Endothelial cell of umbilical vein (primary cell): Measurements from ENCODE around the gene ECI1. TPM values are rescaled to one million over a fixed set of nuclear protein-coding genes. Genes with fewer than 3 reads are reported as not detected.

Experiments used
- BruUV-seq: library from RNA; stranded (reverse); fragments of 400-500 nt; replicated peaks from 2 replicates; lab custom pipeline; 2021; lab: Mats Ljungman, UMichigan
- CTCF ChIA-PET: fragments of 300-600, 350-600 bp; sonication (Branson Sonifier 250); formaldehyde crosslinking; loops from one replicate; lab custom pipeline; 2021; ENCODE audit warnings: antibody characterized with exemption, inconsistent platforms; lab: Charles Lee
- POLR2A ChIA-PET: fragments of 300-600, 350-600 bp; sonication (Branson Sonifier 250); formaldehyde crosslinking; loops from one replicate; lab custom pipeline; 2021; ENCODE audit warnings: antibody characterized with exemption, inconsistent platforms; lab: Charles Lee
- DNase-seq: peaks from one replicate; pipeline ENCODE4 v3.0.0-alpha.2; 2011; ENCODE audit warnings: low read depth, low spot score
- FAIRE-seq: peaks from 2 replicates; lab custom pipeline; 2011; peaks lifted over from hg19 to GRCh38; lab: Jason Lieb, UNC
- H2AFZ ChIP-seq: 2 replicates; pipeline ENCODE4 v1.6.0; 2012; ENCODE audit warnings: low read depth, low read length, control low read depth, inconsistent platforms
- H3K27ac ChIP-seq: 2 replicates; pipeline ENCODE4 v1.5.1; 2011; ENCODE audit warnings: low read depth, mild to moderate bottlenecking, control low read depth, low read length, moderate library complexity; ENCODE audit not compliant: insufficient read depth
- H3K27me3 ChIP-seq, 2 experiments: 2 replicates each; pipeline versions ENCODE4 v1.6.0 to v1.6.1; 2011; ENCODE audit warnings: low read length in 2 of 2, mixed read lengths in 1 of 2; ENCODE audit not compliant: control insufficient read depth in 2 of 2, insufficient read depth in 2 of 2
- H3K36me3 ChIP-seq, 2 experiments: 2 replicates in 1 of 2; 3 replicates in 1 of 2; pipeline ENCODE4 v1.5.1; 2011; ENCODE audit warnings: low read length in 2 of 2, mild to moderate bottlenecking in 1 of 2, moderate library complexity in 1 of 2; ENCODE audit not compliant: control insufficient read depth in 2 of 2, insufficient read depth in 2 of 2; ENCODE audit errors: extremely low read depth in 1 of 2
- H3K4me1 ChIP-seq: 3 replicates; pipeline ENCODE4 v1.5.1; 2011; ENCODE audit warnings: mild to moderate bottlenecking, low read length; ENCODE audit not compliant: control insufficient read depth, insufficient read depth; ENCODE audit errors: extremely low read depth
- H3K4me2 ChIP-seq: 2 replicates; pipeline ENCODE4 v1.6.1; 2011; ENCODE audit warnings: low read length, control low read depth, mixed read lengths; ENCODE audit not compliant: insufficient read depth
- H3K4me3 ChIP-seq, 3 experiments: fragments of 200-600 bp in 1 of 3; sonication (generic), shearing (Covaris generic) in 1 of 3; replicated peaks in 1 of 3; 2 replicates each; pipeline ENCODE4 v1.5.1; 2011 to 2016; ENCODE audit warnings: control low read depth in 3 of 3, low read length in 3 of 3, mild to moderate bottlenecking in 2 of 3, inconsistent platforms in 1 of 3, low read depth in 1 of 3, moderate library complexity in 1 of 3; ENCODE audit not compliant: insufficient read depth in 1 of 3
- H3K79me2 ChIP-seq: 2 replicates; pipeline ENCODE4 v1.6.0; 2012; ENCODE audit warnings: low read length, inconsistent platforms; ENCODE audit not compliant: control insufficient read depth, insufficient read depth
- H3K9ac ChIP-seq: replicated peaks from 2 replicates; pipeline ENCODE3; 2011; ENCODE audit warnings: low read length, control low read depth; ENCODE audit not compliant: insufficient read depth; ENCODE audit errors: extremely low read depth
- H3K9me1 ChIP-seq: replicated peaks from 3 replicates; pipeline ENCODE4 v1.6.0; 2011; ENCODE audit warnings: mild to moderate bottlenecking, low read length; ENCODE audit not compliant: control insufficient read depth, insufficient read depth; ENCODE audit errors: extremely low read depth
- H3K9me3 ChIP-seq: replicated peaks from 2 replicates; pipeline ENCODE4 v1.5.1; 2012; ENCODE audit warnings: low read length, inconsistent platforms; ENCODE audit not compliant: control insufficient read depth, insufficient read depth
- H4K20me1 ChIP-seq: replicated peaks from 2 replicates; pipeline ENCODE3; 2011; ENCODE audit warnings: mild to moderate bottlenecking, low read length; ENCODE audit not compliant: control insufficient read depth, insufficient read depth; ENCODE audit errors: extremely low read depth
- EZH2 ChIP-seq: IDR thresholded peaks from 2 replicates; pipeline ENCODE4 v1.6.1; 2012; ENCODE audit warnings: borderline replicate concordance, low read depth, mild to moderate bottlenecking, moderate library complexity, low read length, inconsistent platforms; ENCODE audit not compliant: severe bottlenecking
- FOS ChIP-seq: IDR thresholded peaks from 2 replicates; pipeline ENCODE4 v1.6.1; 2011; ENCODE audit warnings: mild to moderate bottlenecking, low read length, moderate library complexity, borderline replicate concordance; ENCODE audit not compliant: insufficient read depth
- GATA2 ChIP-seq: IDR thresholded peaks from 2 replicates; pipeline ENCODE4 v1.7.0; 2011; ENCODE audit warnings: low read depth, mild to moderate bottlenecking, moderate library complexity, mixed read lengths, low read length; ENCODE audit not compliant: insufficient read length, insufficient read depth
- JUN ChIP-seq: IDR thresholded peaks from 2 replicates; pipeline ENCODE4 v1.6.1; 2011; ENCODE audit warnings: borderline replicate concordance, low read depth; ENCODE audit not compliant: insufficient read length, insufficient read depth
- MYC ChIP-seq: IDR thresholded peaks from one replicate; pipeline ENCODE4 v1.6.1; 2011; ENCODE audit warnings: mild to moderate bottlenecking, low read depth, low read length
- POLR2A ChIP-seq: IDR thresholded peaks from 2 replicates; pipeline ENCODE4 v1.6.1; 2012; ENCODE audit warnings: low read depth, mild to moderate bottlenecking, control low read depth, low read length
- POLR2AphosphoS5 ChIP-seq: IDR thresholded peaks from 2 replicates; pipeline ENCODE4 v1.6.1; 2012; ENCODE audit warnings: low read depth, mild to moderate bottlenecking, control low read depth, low read length, moderate library complexity; ENCODE audit not compliant: insufficient read depth
- dilution Hi-C: fragments of 300-500 bp; cut with MboI; formaldehyde crosslinking; loops from one replicate; pipeline ENCODE4 v1.15.0; 2019; ENCODE audit warnings: low sequenced_read_pairs; ENCODE audit not compliant: extremely low pct_ligation_motif_present
- intact Hi-C: fragments of 100-400 bp; cut with micrococcal nuclease; formaldehyde crosslinking; loops from one replicate; pipeline ENCODE4 v1.10.0; 2022
- polyA plus RNA-seq, 4 experiments: library from polyadenylated mRNA; depleted of rRNA in 3 of 4; stranded (reverse) in 3 of 4; unstranded in 1 of 4; fragments of >200 nt; gene quantifications; 2 replicates each; pipeline versions ENCODE4 v1.2.1 to v1.2.3, GENCODE V29; 2011 to 2012; ENCODE audit warnings: missing spikeins in 1 of 4
- total RNA-seq: library from RNA; stranded (reverse); gene quantifications from 2 replicates; pipeline ENCODE4 v1.2.3, GENCODE V29; 2021
- TF ChIP-seq, protein P1 (sequence below): IDR thresholded peaks from 2 replicates; pipeline ENCODE4 v1.6.1; 2011; ENCODE audit not compliant: insufficient read depth, insufficient read length
- TF ChIP-seq, protein P2 (sequence below), 2 donors: IDR thresholded peaks; 1 replicate in 1 of 2; 2 replicates in 1 of 2; pipeline ENCODE4 v1.5.1; 2011; ENCODE audit warnings: low read length in 2 of 2, mild to moderate bottlenecking in 2 of 2, moderate library complexity in 2 of 2, control low read depth in 1 of 2, inconsistent platforms in 1 of 2, low read depth in 1 of 2; ENCODE audit not compliant: insufficient read depth in 1 of 2; ENCODE audit errors: extremely low read depth in 1 of 2

ECI1 gene
- total and polyA plus RNA-seq, 2 donors (not counting 3 experiments of a cell fraction or from before 2014, with no cell fraction given) = 43.6 to 48.3 TPM

DNA sequence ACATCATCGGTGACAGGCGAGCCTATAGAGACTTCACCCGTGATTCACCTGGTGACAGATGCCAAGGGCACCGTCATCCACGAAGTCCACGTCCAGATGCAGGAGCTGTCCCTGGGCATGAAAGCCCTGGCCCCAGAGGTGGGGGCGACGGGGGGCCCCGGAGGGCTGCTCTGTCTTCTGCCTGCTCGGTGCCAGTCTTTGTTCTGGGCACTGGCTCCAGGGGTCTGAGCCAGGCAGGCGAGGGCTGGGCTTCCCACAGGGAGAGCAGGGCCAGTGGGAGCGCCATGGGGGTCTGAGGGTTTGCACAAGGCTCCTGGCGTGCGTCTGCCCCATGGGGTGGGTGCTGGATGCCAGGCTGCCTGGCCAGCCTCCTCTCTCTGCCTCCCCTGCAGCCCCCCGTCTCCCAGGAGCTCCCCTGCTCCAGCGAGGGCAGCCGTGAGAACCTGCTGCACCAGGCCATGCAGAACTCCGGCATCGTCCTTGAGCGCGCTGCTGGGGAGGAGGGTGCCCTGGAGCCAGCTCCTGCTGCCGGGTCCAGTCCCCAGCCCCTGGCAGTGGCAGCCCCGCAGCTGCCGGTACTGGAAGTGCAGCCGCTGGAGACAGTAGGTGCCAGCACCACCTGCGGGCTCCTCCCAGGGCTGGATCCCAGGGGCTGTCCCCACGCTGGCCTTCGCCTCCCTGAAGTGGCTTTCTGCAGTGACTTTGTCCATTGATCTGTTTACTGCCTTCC, 18.2 kb downstream of the ECI1 start:
- no peaks in the 10 kb centered on the region for H3K9me1 ChIP-seq
- TF ChIP-seq POLR2AphosphoS5 (no peak), MYC (no peak), EZH2 (no peak), JUN (no peak), POLR2A (no peak), FOS (no peak), GATA2 (no peak)
- TF ChIP-seq, protein P1, sequence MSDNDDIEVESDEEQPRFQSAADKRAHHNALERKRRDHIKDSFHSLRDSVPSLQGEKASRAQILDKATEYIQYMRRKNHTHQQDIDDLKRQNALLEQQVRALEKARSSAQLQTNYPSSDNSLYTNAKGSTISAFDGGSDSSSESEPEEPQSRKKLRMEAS = no peak
- TF ChIP-seq, protein P2, sequence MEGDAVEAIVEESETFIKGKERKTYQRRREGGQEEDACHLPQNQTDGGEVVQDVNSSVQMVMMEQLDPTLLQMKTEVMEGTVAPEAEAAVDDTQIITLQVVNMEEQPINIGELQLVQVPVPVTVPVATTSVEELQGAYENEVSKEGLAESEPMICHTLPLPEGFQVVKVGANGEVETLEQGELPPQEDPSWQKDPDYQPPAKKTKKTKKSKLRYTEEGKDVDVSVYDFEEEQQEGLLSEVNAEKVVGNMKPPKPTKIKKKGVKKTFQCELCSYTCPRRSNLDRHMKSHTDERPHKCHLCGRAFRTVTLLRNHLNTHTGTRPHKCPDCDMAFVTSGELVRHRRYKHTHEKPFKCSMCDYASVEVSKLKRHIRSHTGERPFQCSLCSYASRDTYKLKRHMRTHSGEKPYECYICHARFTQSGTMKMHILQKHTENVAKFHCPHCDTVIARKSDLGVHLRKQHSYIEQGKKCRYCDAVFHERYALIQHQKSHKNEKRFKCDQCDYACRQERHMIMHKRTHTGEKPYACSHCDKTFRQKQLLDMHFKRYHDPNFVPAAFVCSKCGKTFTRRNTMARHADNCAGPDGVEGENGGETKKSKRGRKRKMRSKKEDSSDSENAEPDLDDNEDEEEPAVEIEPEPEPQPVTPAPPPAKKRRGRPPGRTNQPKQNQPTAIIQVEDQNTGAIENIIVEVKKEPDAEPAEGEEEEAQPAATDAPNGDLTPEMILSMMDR (IDR thresholded peaks at IDR 0.05; ENCODE audit: extremely low read depth in 1 of 2, insufficient read depth in 1 of 2, low read depth in 1 of 2, low read length in 2 of 2) = no peak
- H3K4me3 ChIP-seq = no peak overlapping the region
- DNase-seq (no peak), FAIRE-seq (no peak)
- ChIA-PET CTCF (no interaction called here), POLR2A (no interaction called here)
- no peaks in the 10 kb centered on the region for H3K9me3 ChIP-seq
- H3K9ac ChIP-seq = no peak overlapping the region
- intact Hi-C loops = no loop called here
- no peak overlapping the region for H2AFZ ChIP-seq
- H3K79me2 ChIP-seq = no peaks in the 10 kb centered on the region
- H4K20me1 ChIP-seq = no peaks in the 10 kb centered on the region
- BruUV-seq = no TSS peak
- peaks cover 10% of the 10 kb centered on the region for H3K4me1 ChIP-seq
- peaks cover 9 to 48% of the 10 kb centered on the region in 2 experiments for H3K36me3 ChIP-seq
- H3K4me2 ChIP-seq = no peak overlapping the region
- dilution Hi-C loops = no loop called here
- H3K27me3 ChIP-seq = peaks cover 5 to 18% of the 10 kb centered on the region in 2 experiments
- no peak overlapping the region for H3K27ac ChIP-seq
